Measurements from ENCODE around the gene NANOS2.

Gene NANOS2

GRCh38 chr19:45913874-45914830, at the start of gene NANOS2:
NANOS2 (minus strand) TSS chr19:45914778; CDS start chr19:45914693, 85 bp downstream.
- peak in 1 of 2 donors; percentile 8 for DNase-seq (ENCODE audit: low read depth in 2 of 2)

GRCh38 chr19:45962021-45962420, 47.4 kb upstream of the NANOS2 start:
- DNase-seq (ENCODE audit: low read depth in 2 of 2) = no peak

GRCh38 chr19:45960595-45961235, 46.1 kb upstream of the NANOS2 start:
- no peak for DNase-seq (ENCODE audit: low read depth in 2 of 2)

GRCh38 chr19:45959517-45960025, 45.0 kb upstream of the NANOS2 start:
- no peak for DNase-seq (ENCODE audit: low read depth in 2 of 2)

- DNase-seq (ENCODE audit: low read depth in 2 of 2) = no peak
Observed at GRCh38 chr19:45958769-45959516, 44.4 kb upstream of the NANOS2 start.

- no peak for DNase-seq (ENCODE audit: low read depth in 2 of 2)
Observed at GRCh38 chr19:45958320-45958719, 43.7 kb upstream of the NANOS2 start.

GRCh38 chr19:45955905-45956608, 41.5 kb upstream of the NANOS2 start:
- no peak for DNase-seq (ENCODE audit: low read depth in 2 of 2)

GRCh38 chr19:45954156-45954555, 39.6 kb upstream of the NANOS2 start:
- DNase-seq (ENCODE audit: low read depth in 2 of 2) = no peak

GRCh38 chr19:45953676-45954075, 39.1 kb upstream of the NANOS2 start:
- DNase-seq (ENCODE audit: low read depth in 2 of 2) = no peak

GRCh38 chr19:45952686-45953505, 38.3 kb upstream of the NANOS2 start:
- peak; percentile 30 to 47 for DNase-seq (ENCODE audit: low read depth in 2 of 2)

- no peak for DNase-seq (ENCODE audit: low read depth in 2 of 2)
Observed at GRCh38 chr19:45952341-45952685, 37.7 kb upstream of the NANOS2 start.

GRCh38 chr19:45947926-45948325, 33.3 kb upstream of the NANOS2 start:
- DNase-seq (ENCODE audit: low read depth in 2 of 2) = no peak

GRCh38 chr19:45940515-45940805, 25.9 kb upstream of the NANOS2 start:
- no peak for DNase-seq (ENCODE audit: low read depth in 2 of 2)

GRCh38 chr19:45939792-45940514, 25.4 kb upstream of the NANOS2 start:
- no peak for DNase-seq (ENCODE audit: low read depth in 2 of 2)

- DNase-seq (ENCODE audit: low read depth in 2 of 2) = no peak
Observed at GRCh38 chr19:45938733-45939319, 24.2 kb upstream of the NANOS2 start.

GRCh38 chr19:45935267-45935666, 20.7 kb upstream of the NANOS2 start:
- DNase-seq (ENCODE audit: low read depth in 2 of 2) = no peak

GRCh38 chr19:45934551-45935230, 20.1 kb upstream of the NANOS2 start:
- DNase-seq (ENCODE audit: low read depth in 2 of 2) = no peak

GRCh38 chr19:45933759-45934158, 19.2 kb upstream of the NANOS2 start:
- no peak for DNase-seq (ENCODE audit: low read depth in 2 of 2)

GRCh38 chr19:45931055-45931454, 16.5 kb upstream of the NANOS2 start:
- DNase-seq (ENCODE audit: low read depth in 2 of 2) = no peak
